ENCODE data around the gene KCTD21.
A peak's percentile ranks its signal among the peaks of the same experiment; 100 is the strongest.

The KCTD21 gene

DNA sequence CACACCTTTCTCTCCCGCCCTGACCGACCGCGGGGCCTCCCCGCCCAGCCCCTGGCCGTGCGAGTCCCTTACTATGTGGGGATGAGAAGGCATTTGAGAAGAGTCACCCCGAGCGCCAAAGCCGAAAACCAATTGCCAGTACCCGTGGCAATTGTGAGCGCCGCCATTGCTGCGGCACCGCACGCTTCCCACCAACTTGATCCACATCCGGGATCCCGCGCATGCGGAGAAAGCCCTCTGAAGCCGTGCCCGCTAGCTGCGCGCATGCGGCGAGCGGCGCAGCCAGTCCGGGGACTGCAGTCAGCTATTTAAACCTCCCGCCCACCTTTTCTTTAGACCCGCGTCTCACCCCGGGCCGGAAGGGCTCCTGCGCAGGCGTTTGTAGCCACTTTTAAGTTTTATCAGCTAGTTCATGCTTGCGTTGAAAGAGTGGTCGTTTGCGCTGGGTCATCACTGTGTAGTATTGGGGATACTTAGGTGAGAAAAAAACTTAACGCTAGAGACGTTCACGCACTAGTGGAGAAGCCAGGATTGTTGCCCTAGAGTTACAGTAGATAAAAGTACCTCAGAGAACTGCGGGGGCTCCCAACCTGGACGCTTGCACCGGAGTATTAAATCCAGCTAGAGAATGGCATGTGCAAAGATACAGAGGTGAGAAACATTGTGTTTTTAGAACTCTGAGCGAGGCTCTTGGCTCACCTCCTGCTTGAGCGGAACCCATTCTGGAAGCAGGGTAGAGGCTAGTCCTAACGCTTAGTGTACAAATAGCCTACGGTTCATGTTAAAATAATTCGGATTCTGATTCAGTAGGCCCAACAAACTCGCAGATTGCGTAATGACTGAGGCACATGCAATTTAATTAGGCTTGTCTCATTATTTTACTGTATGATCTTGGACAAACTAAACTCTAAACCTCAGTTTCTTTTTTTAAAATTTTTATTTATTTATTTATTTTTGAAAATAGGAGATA, 48.7 kb downstream of the KCTD21 start, which contains the start of gene ALG8:
ALG8 (minus strand) TSS at position 205 of the 970 bp plus-strand sequence; CDS start at position 167, 38 bp downstream.
- peak; percentile 95 for DNase-seq (ENCODE audit: low read depth)

DNA sequence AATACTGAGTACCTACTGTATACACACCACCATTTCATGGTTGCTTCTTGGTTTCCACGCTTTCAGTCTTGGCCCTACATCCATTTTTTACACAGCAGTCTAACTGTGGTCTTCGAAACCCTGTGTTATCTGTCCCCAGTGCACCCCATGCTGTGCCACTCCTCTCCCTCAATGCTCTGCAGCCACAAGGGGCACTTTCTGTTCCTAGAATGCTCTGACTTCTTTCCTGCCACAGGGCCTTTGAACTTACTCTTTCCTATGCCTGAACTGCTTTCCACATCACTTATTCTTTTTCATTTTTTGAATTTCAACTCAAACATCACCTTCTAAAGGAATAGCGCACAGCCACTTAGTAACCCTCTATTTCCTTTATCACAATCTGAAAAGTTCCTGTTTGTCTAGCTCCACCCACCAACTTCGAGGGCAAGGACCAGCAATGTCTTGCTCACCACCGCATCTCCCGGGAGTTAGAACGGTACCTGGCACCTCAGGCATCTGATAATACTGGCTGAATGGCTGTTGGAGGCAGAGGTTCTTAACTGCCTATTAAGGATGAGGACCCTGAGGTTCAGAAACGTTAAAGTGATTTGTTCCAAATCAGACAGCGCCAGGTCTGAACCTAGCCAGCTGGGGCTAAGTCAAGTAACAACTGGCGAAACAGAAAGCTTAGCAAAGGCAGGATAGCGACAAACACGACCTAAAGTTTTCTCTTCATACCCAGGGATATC, 49.6 kb downstream of the KCTD21 start:
- DNase-seq (ENCODE audit: low read depth) = peak; percentile 6

DNA sequence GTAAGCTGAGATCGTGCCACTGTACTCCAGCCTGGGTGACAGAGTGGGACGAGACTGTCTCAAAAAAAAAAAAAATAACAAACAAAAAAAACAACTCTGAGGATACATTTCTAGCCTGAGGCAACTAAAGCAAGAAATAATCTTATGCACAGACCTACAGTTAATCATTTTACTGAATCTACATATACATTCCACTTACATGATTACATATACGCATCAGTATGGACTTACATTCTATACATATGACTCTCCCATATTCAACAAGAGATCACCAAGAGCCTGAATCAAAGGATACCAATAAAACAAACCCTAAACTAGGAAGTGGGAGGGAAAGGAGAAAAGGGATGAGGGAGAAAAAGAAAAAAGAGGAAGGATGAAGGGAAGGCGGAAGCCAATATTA, 50.1 kb downstream of the KCTD21 start:
- DNase-seq (ENCODE audit: low read depth) = no peak

DNA sequence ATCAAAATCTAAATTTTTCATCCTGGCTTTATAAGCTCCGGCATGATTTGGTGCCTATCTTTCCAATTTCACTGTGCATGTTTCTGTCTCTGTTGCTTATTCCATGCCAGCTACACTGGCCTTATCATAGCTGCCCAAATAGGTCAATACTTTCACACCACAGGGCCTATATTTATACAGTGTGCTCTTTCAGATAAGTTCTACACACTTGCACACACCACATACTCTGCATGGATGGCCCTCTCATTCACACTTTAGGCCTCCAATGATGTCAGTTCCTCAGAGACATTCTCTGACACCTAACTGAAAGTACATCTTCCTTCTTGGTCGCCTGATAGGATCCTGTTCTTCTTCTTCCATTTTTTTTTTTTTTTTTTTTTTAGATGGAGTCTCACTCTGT, 56.0 kb downstream of the KCTD21 start:
- DNase-seq (ENCODE audit: low read depth) = no peak

DNA sequence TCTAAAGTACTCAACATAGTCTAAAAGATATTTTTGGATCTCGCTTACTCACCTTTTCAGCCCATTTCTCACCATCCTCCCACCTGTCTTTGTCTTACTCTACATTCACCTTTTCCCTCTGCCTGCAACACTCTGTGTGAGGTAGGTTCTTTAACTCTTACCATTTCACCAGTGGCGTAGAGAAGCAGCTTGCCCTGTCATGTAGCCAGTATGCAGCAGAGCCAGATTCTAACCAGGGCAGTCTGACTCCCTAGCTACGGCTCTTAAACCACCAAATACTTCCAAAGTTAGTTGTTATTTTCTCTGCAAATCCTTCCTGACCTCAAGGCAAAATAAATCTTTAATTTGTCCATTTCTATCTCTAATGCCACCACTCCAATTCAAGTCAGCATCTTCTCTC, 56.5 kb downstream of the KCTD21 start:
- DNase-seq (ENCODE audit: low read depth) = no peak

DNA sequence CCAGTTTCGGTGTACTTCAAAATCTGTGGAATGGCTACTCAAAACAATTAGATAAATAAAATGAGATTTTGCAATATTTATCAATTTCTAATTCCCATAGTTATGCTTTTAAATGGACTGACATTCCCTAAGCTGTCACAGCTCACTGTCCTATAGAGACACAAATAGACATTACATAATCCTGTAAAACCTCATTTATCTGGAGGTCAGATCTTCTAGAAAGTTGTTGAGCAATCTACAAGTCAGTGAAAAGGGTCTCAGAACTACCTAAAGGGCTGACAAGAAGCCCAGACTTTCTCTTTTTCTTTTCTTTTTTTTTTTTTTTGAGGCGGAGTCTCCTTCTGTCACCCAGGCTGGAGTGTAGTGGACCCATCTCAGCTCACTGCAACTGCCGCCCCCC, 61.0 kb downstream of the KCTD21 start:
- DNase-seq (ENCODE audit: low read depth) = no peak
